ENCODE results near the gene SLC35F3. TPM values are rescaled to one million over a fixed set of nuclear protein-coding genes. Genes with fewer than 3 reads are reported as not detected.
"Not testable (repeated sequence)": the region's sequence is repeated elsewhere in the genome, so short reads cannot be mapped to it uniquely, and the experiment has no call there.

SLC35F3 gene
- total and polyA plus RNA-seq, 3 donors from 2014 or later, result 0.43 to 0.87 (median 0.47) TPM

DNA sequence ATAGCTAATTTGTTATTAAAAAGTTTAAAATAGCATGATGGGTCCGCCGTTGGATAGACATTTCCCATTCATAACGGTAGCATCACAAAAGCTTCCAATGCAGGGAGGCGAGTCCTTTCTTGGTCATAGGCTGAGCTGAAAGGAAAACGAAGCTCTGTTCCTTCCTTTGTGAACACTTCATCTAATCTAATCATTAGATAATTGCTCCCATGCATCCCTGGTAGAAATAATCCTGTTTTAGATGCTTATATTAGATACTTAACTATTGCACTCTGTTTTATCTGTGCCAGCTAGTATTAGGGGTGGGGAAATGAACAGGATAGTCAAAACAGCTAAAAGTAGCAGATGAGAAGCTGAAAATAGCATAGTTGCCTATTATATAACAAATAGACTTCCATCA, 215.0 kb downstream of the SLC35F3 start:
- H3K4me3 ChIP-seq, result no peak overlapping the region
- TF ChIP-seq, protein P1, sequence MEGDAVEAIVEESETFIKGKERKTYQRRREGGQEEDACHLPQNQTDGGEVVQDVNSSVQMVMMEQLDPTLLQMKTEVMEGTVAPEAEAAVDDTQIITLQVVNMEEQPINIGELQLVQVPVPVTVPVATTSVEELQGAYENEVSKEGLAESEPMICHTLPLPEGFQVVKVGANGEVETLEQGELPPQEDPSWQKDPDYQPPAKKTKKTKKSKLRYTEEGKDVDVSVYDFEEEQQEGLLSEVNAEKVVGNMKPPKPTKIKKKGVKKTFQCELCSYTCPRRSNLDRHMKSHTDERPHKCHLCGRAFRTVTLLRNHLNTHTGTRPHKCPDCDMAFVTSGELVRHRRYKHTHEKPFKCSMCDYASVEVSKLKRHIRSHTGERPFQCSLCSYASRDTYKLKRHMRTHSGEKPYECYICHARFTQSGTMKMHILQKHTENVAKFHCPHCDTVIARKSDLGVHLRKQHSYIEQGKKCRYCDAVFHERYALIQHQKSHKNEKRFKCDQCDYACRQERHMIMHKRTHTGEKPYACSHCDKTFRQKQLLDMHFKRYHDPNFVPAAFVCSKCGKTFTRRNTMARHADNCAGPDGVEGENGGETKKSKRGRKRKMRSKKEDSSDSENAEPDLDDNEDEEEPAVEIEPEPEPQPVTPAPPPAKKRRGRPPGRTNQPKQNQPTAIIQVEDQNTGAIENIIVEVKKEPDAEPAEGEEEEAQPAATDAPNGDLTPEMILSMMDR (IDR thresholded peaks at IDR 0.05), result no peak
- TF ChIP-seq POLR2A (IDR thresholded peaks at IDR 0.05), result no peak
- WGBS, 2 donors, result 92 to 95% methylated on average over 5 of the region's 5 CpGs
- H3K27me3 ChIP-seq, result no peaks in the 10 kb centered on the region
- H3K9me3 ChIP-seq, result no peaks in the 10 kb centered on the region
- no peak for DNase-seq
- no peaks in the 10 kb centered on the region for H3K4me1 ChIP-seq
- no peaks in the 10 kb centered on the region for H3K36me3 ChIP-seq (ENCODE audit: low read depth, missing control alignments)
- intact Hi-C loops (cut with DNase I; ENCODE audit: low total_unique reads), result no loop called here
- H3K27ac ChIP-seq, result no peak overlapping the region

DNA sequence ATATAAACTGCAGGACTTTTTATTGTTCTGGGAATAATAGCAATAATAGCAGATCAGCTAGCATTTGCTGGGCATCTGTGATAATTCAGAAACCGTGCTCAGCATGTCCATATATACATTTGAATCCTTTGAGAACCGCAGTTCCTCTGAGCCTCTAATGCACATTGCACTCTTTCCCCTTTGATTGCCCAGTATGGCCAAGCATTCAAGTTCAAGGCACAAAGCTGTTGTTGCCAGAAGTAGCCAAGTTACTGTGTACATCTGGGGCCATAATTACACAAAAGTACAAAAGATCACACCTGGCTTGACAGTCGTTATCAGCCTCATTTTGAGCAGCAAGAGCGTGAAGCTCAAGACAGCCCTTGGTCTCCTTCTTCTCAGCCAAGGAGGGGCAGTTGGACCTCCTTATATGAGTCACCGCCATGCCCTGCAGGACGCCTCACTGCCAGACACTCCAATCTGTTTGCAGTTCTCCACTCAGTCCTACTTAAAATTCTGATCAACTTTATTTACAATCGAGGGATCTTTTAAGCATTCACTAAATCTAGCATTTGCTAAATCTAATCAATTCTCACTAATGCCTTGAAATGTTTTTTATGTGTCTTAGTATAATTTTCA, 216.0 kb downstream of the SLC35F3 start:
- no peak for DNase-seq
- no peak overlapping the region for H3K27ac ChIP-seq
- no peaks in the 10 kb centered on the region for H3K4me1 ChIP-seq
- WGBS, 2 donors, result 79 to 88% methylated on average over 7 of the region's 7 CpGs
- no peak overlapping the region for H3K4me3 ChIP-seq
- no peaks in the 10 kb centered on the region for H3K27me3 ChIP-seq
- intact Hi-C loops (cut with DNase I; ENCODE audit: low total_unique reads), result no loop called here
- no peaks in the 10 kb centered on the region for H3K9me3 ChIP-seq
- H3K36me3 ChIP-seq (ENCODE audit: low read depth, missing control alignments), result no peaks in the 10 kb centered on the region
- TF ChIP-seq, protein P1 (IDR thresholded peaks at IDR 0.05), result no peak
- TF ChIP-seq POLR2A (IDR thresholded peaks at IDR 0.05), result no peak

DNA sequence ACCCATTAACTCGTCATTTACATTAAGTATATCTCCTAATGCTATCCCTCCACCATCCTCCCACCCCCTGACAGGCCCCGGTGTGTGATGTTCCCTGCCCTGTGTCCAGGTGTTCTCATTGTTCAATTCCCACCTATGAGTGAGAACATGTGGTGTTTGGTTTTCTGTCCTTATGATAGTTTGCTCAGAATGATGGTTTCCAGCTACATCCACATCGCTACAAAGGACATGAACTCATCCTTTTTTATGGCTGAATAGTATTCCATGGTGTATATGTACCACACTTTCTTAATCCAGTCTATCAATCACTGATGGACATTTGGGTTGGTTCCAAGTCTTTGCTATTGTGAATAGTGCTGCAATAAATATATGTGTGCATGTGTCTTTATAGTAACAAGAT, 217.2 kb downstream of the SLC35F3 start:
- H3K27me3 ChIP-seq; H3K36me3 ChIP-seq (ENCODE audit: low read depth, missing control alignments); H3K27ac ChIP-seq; H3K4me1 ChIP-seq; DNase-seq; intact Hi-C loops (cut with DNase I; ENCODE audit: low total_unique reads); H3K9me3 ChIP-seq; H3K4me3 ChIP-seq: not testable (repeated sequence)
- WGBS, 2 donors, result 87 to 96% methylated on average over 3 of the region's 3 CpGs

DNA sequence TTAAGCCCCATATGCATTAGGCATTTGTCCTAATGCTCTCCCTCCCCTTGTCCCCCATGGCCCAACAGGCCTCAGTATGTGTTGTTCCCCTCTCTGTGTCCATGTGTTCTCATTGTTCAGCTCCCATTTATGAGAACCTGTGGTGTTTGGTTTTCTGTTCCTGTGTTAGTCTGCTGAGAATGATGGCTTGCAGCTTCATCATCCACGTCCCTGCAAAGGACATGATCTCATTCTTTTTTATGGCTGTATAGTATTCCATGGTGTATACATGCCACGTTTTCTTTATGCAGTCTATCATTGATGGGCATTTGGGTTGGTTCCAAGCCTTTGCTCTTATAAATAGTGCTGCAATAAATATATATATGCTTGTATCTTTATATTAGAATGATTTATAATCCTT, 218.1 kb downstream of the SLC35F3 start:
- H3K9me3 ChIP-seq; intact Hi-C loops (cut with DNase I; ENCODE audit: low total_unique reads); H3K27me3 ChIP-seq; H3K4me1 ChIP-seq; H3K27ac ChIP-seq; H3K36me3 ChIP-seq (ENCODE audit: low read depth, missing control alignments); DNase-seq; H3K4me3 ChIP-seq: not testable (repeated sequence)
- WGBS, 2 donors, result 81 to 87% methylated on average over 2 of the region's 2 CpGs

DNA sequence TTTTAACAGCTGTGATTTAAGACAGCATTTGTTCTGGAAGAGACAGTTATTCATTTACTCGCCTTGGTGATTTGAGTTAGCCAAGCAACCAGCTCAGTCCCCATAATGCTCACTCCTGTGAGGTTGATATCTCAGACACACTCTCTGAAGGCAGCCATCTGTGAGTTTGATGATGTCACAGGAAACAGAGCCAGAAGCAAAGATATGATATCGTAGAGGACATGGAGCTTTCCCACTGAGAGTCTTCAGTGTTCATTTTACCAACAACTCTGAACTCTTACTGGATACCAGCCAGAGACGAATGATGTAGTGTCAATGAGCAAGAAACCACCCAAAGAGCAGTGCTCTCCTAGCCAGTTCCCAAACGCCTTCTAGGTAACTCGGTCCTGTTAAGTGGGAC, 219.4 kb downstream of the SLC35F3 start:
- Histone ChIP-seq H3K36me3 (ENCODE audit: low read depth, missing control alignments) (no peaks in the 10 kb centered on the region), H3K9me3 (no peaks in the 10 kb centered on the region), H3K27me3 (no peaks in the 10 kb centered on the region), H3K27ac (no peak overlapping the region), H3K4me1 (no peaks in the 10 kb centered on the region), H3K4me3 (no peak overlapping the region)
- no peak for DNase-seq
- 61 to 62% methylated on average over 5 of the region's 5 CpGs for WGBS, 2 donors
- TF ChIP-seq, protein P1 (IDR thresholded peaks at IDR 0.05), result no peak
- TF ChIP-seq POLR2A (IDR thresholded peaks at IDR 0.05), result no peak
- intact Hi-C loops (cut with DNase I; ENCODE audit: low total_unique reads), result no loop called here

DNA sequence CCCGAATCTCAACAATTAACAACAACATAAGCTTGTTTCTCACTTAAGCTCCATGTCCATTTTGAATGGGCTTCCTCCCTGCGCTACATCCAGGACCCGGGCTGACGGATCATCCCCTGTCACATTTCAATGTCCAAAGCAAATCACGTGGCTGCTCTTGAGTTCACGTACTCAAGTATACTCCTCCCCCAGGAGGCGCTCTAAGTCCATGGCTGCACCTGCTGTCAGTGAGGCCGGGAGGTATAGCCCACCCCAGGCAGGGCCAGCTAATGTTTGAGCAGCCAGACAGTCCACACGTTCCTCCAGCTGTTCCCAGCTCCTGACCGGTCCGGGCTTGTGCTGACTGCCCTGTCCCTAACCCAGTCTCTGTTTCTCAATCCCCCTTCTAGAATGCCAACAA, 220.8 kb downstream of the SLC35F3 start:
- WGBS, 2 donors, result 13 to 14% methylated on average over 11 of the region's 11 CpGs
- DNase-seq, result peak; percentile 43
- no peak overlapping the region for H3K27ac ChIP-seq

More for the DNA sequence above, 220.8 kb downstream of the SLC35F3 start:
- Histone ChIP-seq H3K4me3 (no peak overlapping the region), H3K36me3 (ENCODE audit: low read depth, missing control alignments) (no peaks in the 10 kb centered on the region), H3K4me1 (no peaks in the 10 kb centered on the region), H3K27me3 (no peaks in the 10 kb centered on the region), H3K9me3 (no peaks in the 10 kb centered on the region)
- intact Hi-C loops (cut with DNase I; ENCODE audit: low total_unique reads), result no loop called here
- TF ChIP-seq, protein P1 (IDR thresholded peaks at IDR 0.05), result no peak
- TF ChIP-seq POLR2A (IDR thresholded peaks at IDR 0.05), result no peak
